ENCODE results near the gene CBX8. TPM values are rescaled to one million over a fixed set of nuclear protein-coding genes. Genes with fewer than 3 reads are reported as not detected.

The CBX8 gene
- total and polyA plus RNA-seq, 2 of the 8 experiments (the other 6 are each of a cell fraction or from before 2014, with no cell fraction given) = 0.09 to 2.1 TPM

DNA sequence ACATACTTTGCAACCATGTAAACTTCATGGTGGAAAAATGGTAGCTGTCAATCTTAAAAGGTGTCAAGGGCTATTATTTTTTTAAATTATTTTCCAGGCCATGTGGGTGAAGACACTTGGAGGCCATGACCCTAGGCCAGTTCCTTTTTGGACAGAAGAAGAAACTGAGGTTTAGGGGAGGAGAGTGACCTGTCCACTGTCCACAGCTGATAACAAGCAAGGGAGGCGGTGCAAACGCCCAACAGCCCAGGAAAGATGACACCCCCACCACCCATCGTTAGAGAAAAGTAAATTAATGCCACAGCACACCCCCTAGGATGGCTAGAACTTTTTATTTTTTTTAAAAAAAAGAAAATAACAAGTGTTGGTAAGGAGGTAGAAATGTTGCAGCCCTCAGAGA, 46.9 kb downstream of the CBX8 start (continued):
- TF ChIP-seq, protein P1, sequence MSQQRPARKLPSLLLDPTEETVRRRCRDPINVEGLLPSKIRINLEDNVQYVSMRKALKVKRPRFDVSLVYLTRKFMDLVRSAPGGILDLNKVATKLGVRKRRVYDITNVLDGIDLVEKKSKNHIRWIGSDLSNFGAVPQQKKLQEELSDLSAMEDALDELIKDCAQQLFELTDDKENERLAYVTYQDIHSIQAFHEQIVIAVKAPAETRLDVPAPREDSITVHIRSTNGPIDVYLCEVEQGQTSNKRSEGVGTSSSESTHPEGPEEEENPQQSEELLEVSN (IDR thresholded peaks at IDR 0.05) = no peak
- TF ChIP-seq SIRT6 (IDR thresholded peaks at IDR 0.05; ENCODE audit: low read length) (no peak), CHD2 (IDR thresholded peaks at IDR 0.05; ENCODE audit: low read length) (no peak), ASH2L (IDR thresholded peaks at IDR 0.05; ENCODE audit: low read length) (no peak)
- TF ChIP-seq, protein P2, sequence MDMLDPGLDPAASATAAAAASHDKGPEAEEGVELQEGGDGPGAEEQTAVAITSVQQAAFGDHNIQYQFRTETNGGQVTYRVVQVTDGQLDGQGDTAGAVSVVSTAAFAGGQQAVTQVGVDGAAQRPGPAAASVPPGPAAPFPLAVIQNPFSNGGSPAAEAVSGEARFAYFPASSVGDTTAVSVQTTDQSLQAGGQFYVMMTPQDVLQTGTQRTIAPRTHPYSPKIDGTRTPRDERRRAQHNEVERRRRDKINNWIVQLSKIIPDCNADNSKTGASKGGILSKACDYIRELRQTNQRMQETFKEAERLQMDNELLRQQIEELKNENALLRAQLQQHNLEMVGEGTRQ (IDR thresholded peaks at IDR 0.05; ENCODE audit: low read length) = no peak

Measured in H1 (cell line).